ENCODE data around the gene OPA3. TPM values are rescaled to one million over a fixed set of nuclear protein-coding genes. Genes with fewer than 3 reads are reported as not detected.
A peak's percentile ranks its signal among the peaks of the same experiment; 100 is the strongest.

The OPA3 gene
- total and polyA plus RNA-seq, 2 donors, result 3.4 to 7.4 TPM

DNA sequence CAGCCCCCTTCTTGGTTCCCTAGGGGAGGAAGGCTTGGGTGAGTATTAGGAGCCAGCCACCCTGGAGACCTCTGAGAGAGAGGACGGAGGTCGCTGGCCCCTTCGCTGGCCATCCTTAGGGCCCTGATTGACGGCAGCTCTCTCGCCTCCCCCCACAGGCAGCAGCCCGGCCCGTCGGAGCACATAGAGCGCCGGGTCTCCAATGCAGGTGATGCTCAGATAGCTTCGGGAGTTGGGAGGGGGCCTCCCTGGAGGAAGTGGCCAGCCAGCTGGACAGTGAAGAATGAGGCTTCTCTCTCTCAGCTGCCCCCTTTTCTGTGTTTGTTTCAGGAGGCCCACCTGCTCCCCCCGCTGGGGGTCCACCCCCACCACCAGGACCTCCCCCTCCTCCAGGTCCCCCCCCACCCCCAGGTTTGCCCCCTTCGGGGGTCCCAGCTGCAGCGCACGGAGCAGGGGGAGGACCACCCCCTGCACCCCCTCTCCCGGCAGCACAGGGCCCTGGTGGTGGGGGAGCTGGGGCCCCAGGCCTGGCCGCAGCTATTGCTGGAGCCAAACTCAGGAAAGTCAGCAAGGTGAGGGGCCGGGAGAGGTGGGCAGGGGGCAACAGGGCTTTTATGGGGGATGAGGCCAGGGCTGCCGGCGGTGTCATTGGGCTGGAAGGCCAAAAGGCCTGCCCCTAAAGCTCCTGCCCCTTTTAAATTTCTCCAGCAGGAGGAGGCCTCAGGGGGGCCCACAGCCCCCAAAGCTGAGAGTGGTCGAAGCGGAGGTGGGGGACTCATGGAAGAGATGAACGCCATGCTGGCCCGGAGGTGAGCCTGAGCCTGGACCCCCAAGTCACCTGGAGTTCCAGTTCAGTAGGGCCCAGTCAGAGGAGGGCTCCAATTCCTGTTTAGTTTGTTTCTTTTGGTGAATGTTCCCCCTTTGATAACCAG is 62.3 kb downstream of the OPA3 start:
- WGBS, result 96% methylated on average over 24 of the region's 24 CpGs
- H3K27ac ChIP-seq (ENCODE audit: low read depth in 1 of 2, low read length in 1 of 2), result no peak overlapping the region
- H3K4me3 ChIP-seq (ENCODE audit: low read length in 2 of 2), result no peak overlapping the region
- H3K27me3 ChIP-seq (ENCODE audit: control insufficient read depth in 2 of 2, insufficient read depth in 1 of 2, low read length in 1 of 2), result no peaks in the 10 kb centered on the region
- no peaks in the 10 kb centered on the region for H3K4me1 ChIP-seq (ENCODE audit: control insufficient read depth in 2 of 2, insufficient read depth in 2 of 2, low read length in 2 of 2)
- H3K36me3 ChIP-seq (ENCODE audit: control insufficient read depth in 2 of 2, insufficient read depth in 2 of 2, low read length in 1 of 2), result peaks cover 71 to 80% of the 10 kb centered on the region in 2 donors
- no peaks in the 10 kb centered on the region for H3K9me3 ChIP-seq (ENCODE audit: control insufficient read depth in 2 of 2, insufficient read depth in 1 of 2, low read length in 1 of 2)
- DNase-seq (ENCODE audit: low read depth in 6 of 9, low spot score in 9 of 9), result no peak

DNA sequence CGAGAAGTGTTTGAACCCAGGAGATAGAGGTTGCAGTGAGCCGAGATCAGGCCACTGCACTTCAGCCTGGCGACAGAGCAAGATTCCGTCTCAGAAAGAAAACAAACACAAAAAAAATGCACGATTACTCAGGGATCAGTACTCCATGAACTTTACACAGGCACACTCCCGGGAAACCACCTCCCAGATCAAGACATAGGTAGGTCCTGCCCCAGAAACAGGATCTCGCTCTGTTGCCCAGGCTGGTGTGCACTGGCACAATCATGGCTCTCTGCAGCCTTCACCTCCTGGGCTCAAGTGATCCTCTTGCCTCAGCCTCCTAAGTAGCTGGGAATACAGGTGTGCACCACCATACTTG is 66.2 kb downstream of the OPA3 start:
- no peak overlapping the region for H3K27ac ChIP-seq (ENCODE audit: low read depth in 1 of 2, low read length in 1 of 2)
- H3K36me3 ChIP-seq (ENCODE audit: control insufficient read depth in 2 of 2, insufficient read depth in 2 of 2, low read length in 1 of 2), result peaks cover 46 to 67% of the 10 kb centered on the region in 2 donors
- no peaks in the 10 kb centered on the region for H3K27me3 ChIP-seq (ENCODE audit: control insufficient read depth in 2 of 2, insufficient read depth in 1 of 2, low read length in 1 of 2)
- H3K4me3 ChIP-seq (ENCODE audit: low read length in 2 of 2), result no peak overlapping the region
- peaks cover 10 to 18% of the 10 kb centered on the region in 2 donors for H3K4me1 ChIP-seq (ENCODE audit: control insufficient read depth in 2 of 2, insufficient read depth in 2 of 2, low read length in 2 of 2)
- WGBS, result 96% methylated on average over 7 of the region's 7 CpGs
- no peaks in the 10 kb centered on the region for H3K9me3 ChIP-seq (ENCODE audit: control insufficient read depth in 2 of 2, insufficient read depth in 1 of 2, low read length in 1 of 2)
- DNase-seq (ENCODE audit: low read depth in 6 of 9, low spot score in 9 of 9), result no peak

DNA sequence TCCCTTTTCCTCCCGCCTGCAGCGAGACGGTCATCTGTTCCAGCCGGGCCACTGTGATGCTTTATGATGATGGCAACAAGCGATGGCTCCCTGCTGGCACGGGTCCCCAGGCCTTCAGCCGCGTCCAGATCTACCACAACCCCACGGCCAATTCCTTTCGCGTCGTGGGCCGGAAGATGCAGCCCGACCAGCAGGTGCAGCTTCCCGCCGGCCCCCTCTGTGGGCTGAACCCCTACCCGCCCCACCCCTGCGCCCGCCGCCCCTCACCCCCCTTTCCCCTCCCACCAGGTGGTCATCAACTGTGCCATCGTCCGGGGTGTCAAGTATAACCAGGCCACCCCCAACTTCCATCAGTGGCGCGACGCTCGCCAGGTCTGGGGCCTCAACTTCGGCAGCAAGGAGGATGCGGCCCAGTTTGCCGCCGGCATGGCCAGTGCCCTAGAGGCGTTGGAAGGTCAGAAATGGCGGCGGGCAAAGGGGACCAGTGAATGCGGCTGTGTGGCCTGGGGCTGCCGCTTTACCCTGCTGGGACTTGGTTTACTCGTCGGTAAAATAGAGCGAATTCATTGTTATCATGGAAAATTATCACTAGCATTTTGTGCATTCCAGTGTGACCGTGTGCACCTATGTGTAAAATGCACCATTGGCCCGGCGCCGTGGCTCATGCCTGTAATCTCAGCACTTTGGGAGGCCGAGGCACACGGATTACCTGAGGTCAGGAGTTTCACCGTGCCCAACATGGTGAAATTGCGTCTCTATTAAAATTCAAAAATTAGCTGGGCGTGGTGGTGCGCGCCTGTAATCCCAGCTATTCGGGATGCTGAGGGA is 66.7 kb downstream of the OPA3 start:
- DNase-seq (ENCODE audit: low read depth in 6 of 9, low spot score in 9 of 9), result no peak
- peaks cover 43 to 67% of the 10 kb centered on the region in 2 donors for H3K36me3 ChIP-seq (ENCODE audit: control insufficient read depth in 2 of 2, insufficient read depth in 2 of 2, low read length in 1 of 2)
- no peaks in the 10 kb centered on the region for H3K27me3 ChIP-seq (ENCODE audit: control insufficient read depth in 2 of 2, insufficient read depth in 1 of 2, low read length in 1 of 2)
- no peak overlapping the region for H3K27ac ChIP-seq (ENCODE audit: low read depth in 1 of 2, low read length in 1 of 2)
- WGBS, result 96% methylated on average over 50 of the region's 50 CpGs
- H3K4me1 ChIP-seq (ENCODE audit: control insufficient read depth in 2 of 2, insufficient read depth in 2 of 2, low read length in 2 of 2), result peaks cover 10 to 18% of the 10 kb centered on the region in 2 donors
- H3K4me3 ChIP-seq (ENCODE audit: low read length in 2 of 2), result no peak overlapping the region
- no peaks in the 10 kb centered on the region for H3K9me3 ChIP-seq (ENCODE audit: control insufficient read depth in 2 of 2, insufficient read depth in 1 of 2, low read length in 1 of 2)

DNA sequence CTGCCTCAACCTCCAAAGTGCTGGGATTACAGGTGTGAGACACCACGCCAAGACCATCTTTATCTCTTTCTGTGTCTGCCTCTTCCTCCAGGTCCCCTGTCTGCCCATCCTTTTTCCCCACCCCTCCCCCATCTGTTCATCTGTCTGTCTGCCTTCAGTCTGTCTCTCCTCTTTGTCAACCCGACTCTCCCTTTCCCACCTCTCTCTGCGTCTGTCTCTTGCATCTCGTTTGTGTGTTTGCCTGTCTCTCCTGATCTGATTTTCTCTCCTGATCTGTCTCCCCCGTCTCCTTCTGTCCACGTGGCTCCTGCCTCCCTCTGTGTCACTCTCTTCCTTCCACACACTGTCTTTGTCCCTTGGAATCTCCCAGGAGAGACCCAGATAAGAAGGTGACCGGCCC is 67.4 kb downstream of the OPA3 start:
- H3K9me3 ChIP-seq (ENCODE audit: control insufficient read depth in 2 of 2, insufficient read depth in 1 of 2, low read length in 1 of 2), result no peaks in the 10 kb centered on the region
- no peak overlapping the region for H3K27ac ChIP-seq (ENCODE audit: low read depth in 1 of 2, low read length in 1 of 2)
- no peak for DNase-seq (ENCODE audit: low read depth in 6 of 9, low spot score in 9 of 9)
- H3K4me1 ChIP-seq (ENCODE audit: control insufficient read depth in 2 of 2, insufficient read depth in 2 of 2, low read length in 2 of 2), result peaks cover 10 to 18% of the 10 kb centered on the region in 2 donors
- no peaks in the 10 kb centered on the region for H3K27me3 ChIP-seq (ENCODE audit: control insufficient read depth in 2 of 2, insufficient read depth in 1 of 2, low read length in 1 of 2)
- WGBS, result 93% methylated on average over 7 of the region's 7 CpGs
- no peak overlapping the region for H3K4me3 ChIP-seq (ENCODE audit: low read length in 2 of 2)
- peaks cover 37 to 62% of the 10 kb centered on the region in 2 donors for H3K36me3 ChIP-seq (ENCODE audit: control insufficient read depth in 2 of 2, insufficient read depth in 2 of 2, low read length in 1 of 2)

DNA sequence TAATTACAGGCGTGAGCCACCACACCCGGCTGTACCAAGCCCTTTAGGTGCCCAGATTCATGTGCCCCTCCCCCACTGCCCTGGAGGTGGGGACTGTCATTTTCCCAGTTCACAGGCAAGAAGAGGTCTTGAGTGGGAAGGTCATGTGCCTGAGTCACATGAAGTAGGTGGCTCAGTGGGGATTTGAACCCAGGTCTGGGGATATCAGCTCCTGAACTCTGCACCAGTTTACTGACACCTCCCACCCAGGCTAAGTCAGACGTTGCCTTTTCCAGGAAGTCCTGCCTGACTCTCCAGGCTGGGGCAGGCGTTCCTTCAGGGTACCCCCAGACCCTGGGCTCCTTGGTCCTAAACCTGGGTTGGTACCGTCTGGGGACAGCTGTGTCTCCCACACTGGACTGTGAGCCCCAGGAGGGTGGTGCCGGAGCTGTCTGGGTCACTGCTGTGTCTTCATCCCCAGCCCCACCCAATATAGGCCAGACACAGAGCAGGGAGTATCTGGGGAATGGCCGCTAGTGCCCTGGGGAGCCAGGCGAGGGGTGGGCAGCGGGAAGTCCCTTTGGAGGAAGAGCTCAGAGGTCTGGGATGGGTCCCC is 68.7 kb downstream of the OPA3 start:
- no peak overlapping the region for H3K4me3 ChIP-seq (ENCODE audit: low read length in 2 of 2)
- DNase-seq (ENCODE audit: low read depth in 6 of 9, low spot score in 9 of 9), result no peak

DNA sequence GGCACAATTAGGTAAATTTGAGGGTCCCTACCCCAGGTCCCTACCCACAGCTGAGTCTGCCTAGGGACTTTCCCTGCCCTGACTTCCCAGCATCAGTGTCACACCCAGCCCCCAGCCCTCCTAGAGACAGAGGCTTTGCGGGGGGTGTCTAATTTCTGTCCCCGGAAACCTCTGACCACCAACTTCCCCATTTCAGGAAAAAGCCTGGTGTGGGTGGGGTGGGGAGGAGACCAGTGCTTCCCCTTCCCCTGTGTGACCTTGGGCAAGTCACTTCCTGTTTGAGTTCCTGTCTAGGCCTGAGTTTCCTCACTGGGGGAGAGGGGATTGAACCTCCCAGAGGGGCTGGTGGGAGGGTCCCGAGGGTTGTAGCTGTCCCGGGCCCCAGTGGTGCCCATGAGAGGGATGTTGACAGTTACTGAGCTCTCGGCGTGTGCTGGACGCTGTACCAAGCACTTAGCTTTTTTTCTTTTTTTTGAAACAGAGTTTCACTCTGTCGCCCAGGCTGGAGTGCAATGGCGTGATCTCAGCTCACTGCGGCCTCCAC is 69.4 kb downstream of the OPA3 start:
- peaks cover 10 to 18% of the 10 kb centered on the region in 2 donors for H3K4me1 ChIP-seq (ENCODE audit: control insufficient read depth in 2 of 2, insufficient read depth in 2 of 2, low read length in 2 of 2)
- H3K27ac ChIP-seq (ENCODE audit: low read depth in 1 of 2, low read length in 1 of 2), result peak overlapping the region; percentile 5 to 52
- no peaks in the 10 kb centered on the region for H3K9me3 ChIP-seq (ENCODE audit: control insufficient read depth in 2 of 2, insufficient read depth in 1 of 2, low read length in 1 of 2)
- peak in 1 of 9 donors; percentile 35 for DNase-seq (ENCODE audit: low read depth in 6 of 9, low spot score in 9 of 9)
- no peaks in the 10 kb centered on the region for H3K27me3 ChIP-seq (ENCODE audit: control insufficient read depth in 2 of 2, insufficient read depth in 1 of 2, low read length in 1 of 2)
- H3K4me3 ChIP-seq (ENCODE audit: low read length in 2 of 2), result no peak overlapping the region
- 48% methylated on average over 10 of the region's 10 CpGs for WGBS
- peaks cover 21 to 44% of the 10 kb centered on the region in 2 donors for H3K36me3 ChIP-seq (ENCODE audit: control insufficient read depth in 2 of 2, insufficient read depth in 2 of 2, low read length in 1 of 2)

More for the DNA sequence above, 68.7 kb downstream of the OPA3 start:
- H3K9me3 ChIP-seq (ENCODE audit: control insufficient read depth in 2 of 2, insufficient read depth in 1 of 2, low read length in 1 of 2), result no peaks in the 10 kb centered on the region
- no peaks in the 10 kb centered on the region for H3K27me3 ChIP-seq (ENCODE audit: control insufficient read depth in 2 of 2, insufficient read depth in 1 of 2, low read length in 1 of 2)
- 91% methylated on average over 9 of the region's 9 CpGs for WGBS
- peaks cover 25 to 51% of the 10 kb centered on the region in 2 donors for H3K36me3 ChIP-seq (ENCODE audit: control insufficient read depth in 2 of 2, insufficient read depth in 2 of 2, low read length in 1 of 2)
- H3K27ac ChIP-seq (ENCODE audit: low read depth in 1 of 2, low read length in 1 of 2), result peak overlapping the region in 1 of 2 donors; percentile 27
- H3K4me1 ChIP-seq (ENCODE audit: control insufficient read depth in 2 of 2, insufficient read depth in 2 of 2, low read length in 2 of 2), result peaks cover 10 to 18% of the 10 kb centered on the region in 2 donors

DNA sequence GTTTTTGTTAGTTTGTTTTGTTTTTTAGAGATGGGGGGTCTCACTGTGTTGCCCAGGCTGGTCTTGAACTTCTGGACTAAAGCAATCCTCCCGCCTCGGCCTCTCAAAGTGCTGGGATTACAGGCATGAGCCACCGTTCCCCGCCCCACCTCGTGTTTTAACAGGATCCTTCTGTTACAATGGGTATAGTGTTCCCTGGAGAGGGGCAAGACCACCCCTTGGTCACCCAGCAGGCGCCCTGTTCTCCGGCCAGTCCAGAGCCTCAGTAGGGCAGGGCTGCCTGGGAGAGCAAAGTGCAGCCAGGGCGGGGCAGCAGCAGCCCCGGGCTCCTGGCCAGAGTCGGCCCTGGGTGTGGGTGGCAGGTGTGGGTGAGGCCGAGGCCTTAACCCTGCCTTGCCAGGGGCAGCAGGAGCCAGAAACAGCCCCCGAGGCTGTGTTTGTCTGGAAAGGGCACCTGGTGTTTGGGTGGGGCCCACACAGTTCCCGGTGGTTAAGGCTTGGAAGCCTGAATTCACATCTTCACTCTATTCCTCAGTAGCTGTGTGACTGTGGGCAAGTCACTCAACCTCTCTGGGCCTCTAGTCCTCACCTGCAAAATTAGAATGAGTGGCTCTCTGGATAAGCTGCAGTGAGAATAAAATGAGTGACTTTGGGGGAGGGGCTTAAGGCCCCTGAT is 70.1 kb downstream of the OPA3 start:
- no peak for DNase-seq (ENCODE audit: low read depth in 6 of 9, low spot score in 9 of 9)
- H3K9me3 ChIP-seq (ENCODE audit: control insufficient read depth in 2 of 2, insufficient read depth in 1 of 2, low read length in 1 of 2), result no peaks in the 10 kb centered on the region
- no peak overlapping the region for H3K4me3 ChIP-seq (ENCODE audit: low read length in 2 of 2)
- H3K27ac ChIP-seq (ENCODE audit: low read depth in 1 of 2, low read length in 1 of 2), result peak overlapping the region; percentile 5 to 18
- H3K4me1 ChIP-seq (ENCODE audit: control insufficient read depth in 2 of 2, insufficient read depth in 2 of 2, low read length in 2 of 2), result peaks cover 12 to 20% of the 10 kb centered on the region in 2 donors
- no peaks in the 10 kb centered on the region for H3K27me3 ChIP-seq (ENCODE audit: control insufficient read depth in 2 of 2, insufficient read depth in 1 of 2, low read length in 1 of 2)
- WGBS, result 77% methylated on average over 13 of the region's 13 CpGs
- H3K36me3 ChIP-seq (ENCODE audit: control insufficient read depth in 2 of 2, insufficient read depth in 2 of 2, low read length in 1 of 2), result peaks cover 18 to 40% of the 10 kb centered on the region in 2 donors

DNA sequence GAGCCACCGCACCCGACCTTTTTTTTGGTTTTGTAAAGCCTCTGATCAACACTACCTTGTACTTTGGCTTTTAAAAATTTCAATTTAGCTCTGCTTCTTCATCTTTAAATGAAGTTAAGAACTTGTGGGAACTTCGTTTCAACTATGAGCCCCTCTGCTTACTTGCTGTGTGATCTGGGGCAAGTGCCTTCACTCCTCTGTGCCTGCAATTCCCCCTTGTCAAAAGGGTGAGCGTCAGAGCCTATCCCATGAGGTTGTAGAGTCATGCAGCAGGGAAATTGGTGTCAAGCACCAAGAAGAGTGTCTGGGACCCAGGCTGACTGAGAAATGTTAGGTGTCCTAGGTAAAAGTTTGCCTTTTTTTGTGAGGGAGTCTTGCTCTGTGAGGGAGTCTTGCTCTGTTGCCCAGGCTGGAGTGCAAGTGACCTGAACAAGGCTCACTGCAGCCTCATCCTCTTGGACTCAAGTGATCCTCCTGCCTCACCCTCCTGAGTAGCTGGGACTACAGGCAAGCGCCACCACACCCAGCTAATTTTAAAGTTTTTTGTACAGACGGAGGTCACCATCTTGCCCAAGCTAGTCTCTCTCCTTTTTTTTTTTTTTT is 71.6 kb downstream of the OPA3 start:
- WGBS, result 95% methylated on average over 6 of the region's 6 CpGs
- no peak overlapping the region for H3K4me3 ChIP-seq (ENCODE audit: low read length in 2 of 2)
- H3K27me3 ChIP-seq (ENCODE audit: control insufficient read depth in 2 of 2, insufficient read depth in 1 of 2, low read length in 1 of 2), result no peaks in the 10 kb centered on the region
- peaks cover 10 to 28% of the 10 kb centered on the region in 2 donors for H3K36me3 ChIP-seq (ENCODE audit: control insufficient read depth in 2 of 2, insufficient read depth in 2 of 2, low read length in 1 of 2)
- no peak for DNase-seq (ENCODE audit: low read depth in 6 of 9, low spot score in 9 of 9)
- peaks cover 19 to 33% of the 10 kb centered on the region in 2 donors for H3K4me1 ChIP-seq (ENCODE audit: control insufficient read depth in 2 of 2, insufficient read depth in 2 of 2, low read length in 2 of 2)
- no peak overlapping the region for H3K27ac ChIP-seq (ENCODE audit: low read depth in 1 of 2, low read length in 1 of 2)
- peaks cover 0 to 2% of the 10 kb centered on the region in 2 donors for H3K9me3 ChIP-seq (ENCODE audit: control insufficient read depth in 2 of 2, insufficient read depth in 1 of 2, low read length in 1 of 2)
